HG03066 (cell line): ENCODE measurements around the gene TMEM59L.
"Not testable (repeated sequence)": the region's sequence is repeated elsewhere in the genome, so short reads cannot be mapped to it uniquely, and the experiment has no call there.

Experiments
- ATAC-seq: cut with Tn5 transposase; IDR thresholded peaks from one replicate; pipeline ENCODE4 v1.9.1; 2021; ENCODE audit warnings: low read depth; ENCODE audit not compliant: unreplicated experiment

TMEM59L gene

DNA sequence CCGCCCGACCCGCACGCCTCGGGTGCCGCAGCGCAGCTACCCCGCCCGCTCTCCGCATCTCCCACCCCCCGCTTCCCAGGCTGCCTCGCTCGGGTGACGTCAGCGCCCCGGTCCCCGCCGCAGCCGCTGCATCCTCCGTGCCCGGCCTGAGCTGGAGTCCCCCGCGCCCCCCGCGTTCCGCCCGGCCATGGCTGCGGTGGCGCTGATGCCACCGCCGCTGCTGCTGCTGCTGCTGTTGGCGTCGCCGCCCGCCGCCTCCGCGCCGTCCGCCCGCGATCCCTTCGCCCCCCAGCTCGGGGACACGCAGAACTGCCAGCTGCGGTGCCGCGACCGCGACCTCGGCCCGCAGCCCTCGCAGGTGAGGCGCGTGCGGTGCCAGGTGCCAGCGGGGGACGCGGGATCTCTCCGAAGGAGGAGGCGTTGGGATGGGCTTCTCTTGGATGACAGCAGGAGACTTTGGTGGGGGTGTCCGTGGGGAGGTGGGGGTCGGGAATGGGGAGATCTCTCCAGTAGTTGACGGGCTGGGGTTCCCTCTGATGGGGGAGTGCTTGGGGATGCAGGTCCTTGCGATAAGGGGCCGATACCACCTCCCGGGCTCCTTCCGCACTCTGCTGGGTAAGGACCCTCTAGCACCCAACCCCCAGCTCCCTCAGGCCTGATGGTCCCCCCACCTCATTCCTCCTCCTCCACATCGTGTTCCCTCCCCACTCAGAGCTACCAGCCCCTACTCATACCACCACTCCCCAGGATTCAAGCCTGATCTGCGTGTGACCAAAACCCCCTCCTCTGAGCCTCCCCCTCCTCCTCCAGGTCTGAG lies at the start of gene TMEM59L:
Gene TMEM59L (plus strand): TSS at position 99 of the 817 bp plus-strand sequence. CDS start 89 bp downstream, at position 188.
- no peak for ATAC-seq

DNA sequence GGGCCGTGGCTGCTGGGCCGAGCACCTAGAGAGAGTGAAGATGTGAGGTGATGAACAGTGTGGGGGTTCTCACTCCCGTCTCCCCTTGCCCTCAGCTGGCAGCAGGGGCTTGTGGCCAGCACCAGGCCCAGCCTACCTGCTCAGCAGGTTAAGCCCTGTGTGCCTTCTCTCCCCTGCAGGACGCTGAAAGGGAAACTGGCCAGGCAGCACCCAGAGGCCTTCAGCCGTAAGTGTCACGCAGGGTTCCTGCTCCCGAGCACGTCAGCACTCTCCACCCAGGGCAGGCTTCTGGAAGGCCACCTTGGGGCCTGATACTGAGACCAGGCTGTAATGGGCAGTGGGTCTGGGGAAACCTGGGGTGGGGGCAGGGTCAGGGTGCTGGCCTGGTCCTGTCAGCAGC lies 45.7 kb upstream of the TMEM59L start:
- no peak for ATAC-seq

DNA sequence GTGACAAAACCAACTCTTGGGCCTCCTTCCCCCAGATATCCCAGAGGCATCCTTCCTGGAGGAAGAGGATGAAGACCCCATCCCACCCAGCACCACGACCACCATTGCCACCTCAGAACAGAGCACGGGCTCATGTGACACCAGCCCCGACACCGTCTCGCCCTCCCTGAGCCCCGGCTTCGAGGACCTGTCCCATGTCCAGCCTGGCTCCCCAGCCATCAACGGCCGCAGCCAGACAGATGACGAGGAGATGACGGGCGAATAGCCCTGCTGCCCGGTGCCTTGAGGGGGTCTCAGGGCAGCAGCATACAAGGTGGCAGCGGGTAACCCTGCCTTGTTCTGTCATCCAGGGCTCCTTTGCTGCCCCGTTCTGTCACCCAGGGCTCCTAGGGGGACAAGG lies 44.3 kb upstream of the TMEM59L start:
- ATAC-seq: no peak

DNA sequence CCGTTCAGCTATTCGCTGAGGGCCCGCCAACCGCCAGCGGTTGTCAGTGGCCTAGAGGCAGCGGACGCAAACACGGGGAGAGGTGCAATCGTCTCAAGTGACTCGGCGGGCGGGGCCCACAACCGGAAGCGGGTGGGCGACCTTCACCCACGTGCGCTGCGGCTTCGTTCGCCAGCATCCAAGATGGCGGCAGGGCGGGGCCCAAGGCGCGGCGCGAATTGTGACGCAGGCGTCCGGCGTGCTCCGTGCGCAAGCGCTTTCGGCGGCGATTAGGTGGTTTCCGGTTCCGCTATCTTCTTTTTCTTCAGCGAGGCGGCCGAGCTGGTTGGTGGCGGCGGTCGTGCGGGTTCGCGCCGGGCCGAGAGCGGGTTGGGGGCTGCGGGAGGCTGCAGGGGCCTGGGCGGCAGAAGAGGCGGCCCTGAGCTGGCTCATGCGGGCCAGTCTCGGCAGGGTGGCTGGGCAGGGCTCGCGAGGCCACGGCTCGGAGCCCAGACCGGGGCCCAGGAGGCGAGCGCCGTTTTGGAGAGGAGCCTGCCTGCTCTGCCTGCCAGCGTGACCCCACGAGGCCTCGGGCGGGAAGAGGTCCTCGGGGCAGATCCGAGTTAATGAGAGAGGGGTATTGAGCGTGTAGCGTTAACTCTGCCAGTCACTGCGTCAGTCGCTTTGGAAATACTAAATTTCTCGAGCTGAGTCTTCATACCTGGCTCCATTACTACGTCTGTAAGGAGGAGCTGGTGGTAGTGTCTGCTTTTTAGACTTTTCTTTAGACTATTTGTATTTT lies 40.9 kb upstream of the TMEM59L start, which contains the start of gene UBA52:
Gene UBA52 (plus strand): TSS at position 294 of the 781 bp plus-strand sequence. CDS start 1,444 bp downstream, outside the sequence.
- peak; percentile 86 for ATAC-seq

DNA sequence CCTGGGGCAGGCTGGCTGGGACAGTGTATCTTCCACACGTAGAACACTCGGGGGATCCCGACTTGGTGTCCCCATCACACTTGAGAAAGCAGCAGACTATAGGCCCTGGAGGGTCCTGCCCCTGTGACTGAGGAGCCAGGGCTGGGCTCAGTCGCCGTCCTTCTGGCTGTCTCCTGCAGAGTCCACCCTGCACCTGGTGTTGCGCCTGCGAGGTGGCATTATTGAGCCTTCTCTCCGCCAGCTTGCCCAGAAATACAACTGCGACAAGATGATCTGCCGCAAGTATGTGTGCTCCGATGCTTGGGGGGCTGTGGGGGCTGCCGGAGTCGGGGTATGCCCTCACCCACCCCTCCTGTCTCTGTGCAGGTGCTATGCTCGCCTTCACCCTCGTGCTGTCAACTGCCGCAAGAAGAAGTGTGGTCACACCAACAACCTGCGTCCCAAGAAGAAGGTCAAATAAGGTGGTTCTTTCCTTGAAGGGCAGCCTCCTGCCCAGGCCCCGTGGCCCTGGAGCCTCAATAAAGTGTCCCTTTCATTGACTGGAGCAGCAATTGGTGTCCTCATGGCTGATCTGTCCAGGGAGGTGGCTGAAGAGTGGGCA lies 37.9 kb upstream of the TMEM59L start:
- no peak for ATAC-seq

DNA sequence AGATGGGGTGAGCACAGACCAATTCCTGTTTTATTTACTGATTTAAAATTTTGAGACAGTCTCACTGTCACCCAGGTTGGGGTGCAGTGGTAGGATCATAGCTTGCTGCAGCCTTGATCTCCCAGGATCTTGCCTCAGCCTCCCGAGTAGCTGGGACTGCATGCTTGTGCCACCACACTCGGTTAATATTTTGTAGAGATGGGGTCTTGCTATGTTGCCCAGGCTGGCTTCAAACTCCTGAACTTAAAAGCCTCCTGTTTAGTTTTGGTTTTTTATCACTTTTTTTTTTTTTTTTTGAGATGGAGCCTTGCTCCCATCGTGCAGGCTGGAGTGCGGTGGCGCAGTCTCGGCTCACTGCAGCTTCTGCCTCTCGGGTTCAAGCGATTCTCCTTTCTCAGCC lies 36.3 kb upstream of the TMEM59L start:
- ATAC-seq: no peak

DNA sequence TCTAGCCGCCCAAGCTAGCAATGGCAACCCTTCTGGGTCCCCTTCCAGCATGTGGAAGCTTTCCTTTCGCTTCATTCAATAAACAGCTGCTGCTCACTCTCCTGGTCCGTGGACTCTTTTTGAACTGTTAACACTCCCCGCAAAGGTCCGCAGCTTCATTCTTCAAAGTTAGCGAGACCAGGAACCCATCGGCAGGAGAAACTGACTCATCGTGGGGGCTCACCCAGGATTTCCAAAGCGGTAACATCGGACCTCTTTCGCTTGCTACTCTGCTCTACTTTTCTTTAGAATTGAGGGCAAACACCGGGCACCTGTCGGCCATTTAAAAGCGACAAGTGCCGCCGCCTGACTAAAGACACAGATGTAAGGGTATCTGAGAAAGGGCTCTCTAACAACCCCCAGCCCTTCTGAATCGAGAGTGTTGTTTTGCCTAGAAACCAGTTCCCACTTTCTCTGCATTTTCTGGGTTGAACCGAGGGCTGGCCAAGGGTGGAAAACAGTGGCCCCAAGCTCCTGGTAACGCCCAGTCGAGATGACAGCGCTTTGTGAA lies 35.2 kb upstream of the TMEM59L start:
- ATAC-seq: no peak

DNA sequence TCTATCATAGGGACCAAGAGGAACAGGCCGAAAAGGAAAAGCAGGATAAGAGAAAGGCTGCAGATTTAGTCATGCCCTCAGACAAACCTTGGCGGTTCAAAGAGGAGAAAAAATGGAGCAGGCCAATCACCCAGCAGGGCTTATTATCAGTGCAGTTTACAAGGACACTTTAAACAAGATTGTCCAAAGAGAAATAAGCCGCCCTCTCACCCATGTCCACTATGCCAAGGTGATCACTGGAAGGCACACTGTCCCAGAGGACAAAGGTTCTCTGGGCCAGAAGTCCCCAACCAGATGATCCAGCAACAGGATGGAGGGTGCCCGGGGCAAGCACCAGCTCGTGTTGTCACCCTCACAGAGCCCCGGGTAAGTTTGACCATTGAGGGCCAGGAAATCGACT lies 32.4 kb upstream of the TMEM59L start:
- ATAC-seq: no peak

DNA sequence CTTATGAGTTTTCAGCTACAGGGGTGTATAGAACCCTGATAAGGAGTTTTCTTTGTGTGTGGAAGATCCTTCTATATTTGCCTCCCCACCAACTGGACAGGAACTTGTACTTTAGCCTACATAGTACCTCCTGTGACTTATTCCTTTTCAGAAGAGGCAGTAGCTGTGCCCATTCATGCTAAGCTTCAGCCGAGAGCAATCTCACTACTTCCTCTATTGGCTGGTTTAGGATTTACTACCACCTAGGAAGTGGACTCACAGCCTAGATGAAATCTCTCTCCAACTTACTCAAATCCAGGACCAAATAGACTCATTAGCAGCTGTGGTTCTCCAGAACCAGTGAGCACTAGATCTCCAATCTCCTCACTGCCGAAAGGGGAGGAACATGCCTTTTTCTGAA lies 26.4 kb upstream of the TMEM59L start:
- no peak for ATAC-seq

DNA sequence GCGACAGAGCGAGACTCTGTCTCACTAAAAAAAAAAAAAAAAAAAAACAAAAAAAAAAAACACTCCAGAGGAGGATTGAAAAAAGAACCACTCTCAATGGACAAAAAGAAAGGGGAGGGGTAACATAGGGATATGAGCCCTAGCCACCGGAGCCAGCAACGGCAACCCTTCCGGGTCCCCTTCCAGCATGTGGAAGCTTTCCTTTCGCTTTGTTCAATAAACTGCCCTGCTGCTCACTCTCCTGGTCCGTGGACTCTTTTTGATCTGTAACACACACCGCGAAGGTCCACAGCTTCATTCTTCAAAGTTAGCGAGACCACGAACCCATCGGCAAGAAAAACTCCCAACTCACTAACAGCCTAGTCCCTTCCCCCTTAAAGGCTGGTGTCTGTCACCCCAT lies 25.1 kb upstream of the TMEM59L start:
- no peak for ATAC-seq

DNA sequence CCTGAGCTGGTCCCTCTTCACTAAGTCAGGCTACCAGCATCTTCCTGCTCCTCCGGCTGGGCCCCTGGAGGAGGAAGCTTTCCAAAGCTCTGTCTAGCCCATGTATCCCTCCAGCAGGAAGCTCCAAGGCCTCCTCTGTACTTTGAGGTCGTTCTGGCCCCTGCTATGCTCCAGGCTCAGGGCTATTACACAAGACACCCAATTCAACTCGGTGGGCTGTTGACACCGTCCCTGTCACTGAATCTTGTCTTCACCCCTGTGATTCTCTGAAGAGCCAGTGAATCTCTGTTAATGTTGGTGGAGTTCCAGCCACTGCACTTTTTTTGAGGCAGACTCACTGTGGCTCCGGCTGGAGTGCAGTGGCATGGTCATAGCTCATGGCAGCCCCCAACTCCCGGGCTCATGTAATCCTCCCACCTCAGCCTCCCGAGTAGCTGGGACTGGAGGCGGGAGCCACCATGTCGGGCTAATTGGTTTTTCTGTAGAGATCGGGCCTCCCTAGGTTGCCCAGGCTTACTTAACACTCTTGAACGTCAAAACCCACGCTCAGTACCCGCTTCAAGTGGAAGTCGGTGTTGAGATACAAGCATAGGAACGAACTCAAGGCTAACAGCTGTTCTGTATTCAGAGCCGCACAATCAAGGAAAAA lies 24.6 kb upstream of the TMEM59L start:
- no peak for ATAC-seq

DNA sequence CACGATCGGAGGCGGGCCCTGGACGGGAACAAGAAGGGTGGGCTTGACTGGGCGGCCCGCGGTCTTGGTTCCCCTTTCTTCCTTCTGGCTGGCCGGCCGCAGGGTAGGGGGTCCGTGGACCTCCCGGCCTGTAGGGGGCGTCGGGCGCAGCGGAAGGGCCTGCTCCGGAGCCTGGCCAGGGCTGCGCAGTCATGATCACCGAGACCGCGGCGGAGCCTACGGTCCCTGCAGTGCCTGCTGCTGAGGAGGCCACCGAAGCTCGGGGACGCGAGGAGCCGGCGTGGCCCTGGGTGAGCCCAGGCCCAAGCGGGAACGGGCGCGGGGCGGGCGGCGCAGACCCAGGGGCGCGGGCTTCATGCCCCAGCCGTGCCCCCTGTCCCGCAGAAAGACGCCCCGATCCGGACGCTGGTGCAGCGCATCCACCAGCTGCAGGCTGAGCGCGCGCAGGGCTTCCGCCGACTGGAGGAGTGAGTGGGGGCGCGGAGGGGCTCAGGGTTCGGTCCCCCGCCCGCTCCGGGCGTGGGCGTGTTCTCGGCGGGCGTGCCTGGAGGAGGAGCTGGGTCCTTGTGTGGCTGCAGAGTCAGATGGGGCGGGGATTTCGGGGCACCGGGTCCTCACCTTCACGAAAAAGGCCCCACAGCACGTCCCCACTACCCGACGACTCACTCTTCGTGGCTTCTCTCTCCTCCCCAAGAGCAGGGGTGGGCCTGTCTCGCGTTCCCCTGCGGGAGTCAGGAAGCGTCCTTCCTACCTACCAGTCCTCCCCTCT lies 23.9 kb upstream of the TMEM59L start, which contains the start of gene REX1BD:
Gene REX1BD (plus strand): TSS at position 188 of the 769 bp plus-strand sequence. CDS start 4 bp downstream, at position 192.
- peak; percentile 67 for ATAC-seq

DNA sequence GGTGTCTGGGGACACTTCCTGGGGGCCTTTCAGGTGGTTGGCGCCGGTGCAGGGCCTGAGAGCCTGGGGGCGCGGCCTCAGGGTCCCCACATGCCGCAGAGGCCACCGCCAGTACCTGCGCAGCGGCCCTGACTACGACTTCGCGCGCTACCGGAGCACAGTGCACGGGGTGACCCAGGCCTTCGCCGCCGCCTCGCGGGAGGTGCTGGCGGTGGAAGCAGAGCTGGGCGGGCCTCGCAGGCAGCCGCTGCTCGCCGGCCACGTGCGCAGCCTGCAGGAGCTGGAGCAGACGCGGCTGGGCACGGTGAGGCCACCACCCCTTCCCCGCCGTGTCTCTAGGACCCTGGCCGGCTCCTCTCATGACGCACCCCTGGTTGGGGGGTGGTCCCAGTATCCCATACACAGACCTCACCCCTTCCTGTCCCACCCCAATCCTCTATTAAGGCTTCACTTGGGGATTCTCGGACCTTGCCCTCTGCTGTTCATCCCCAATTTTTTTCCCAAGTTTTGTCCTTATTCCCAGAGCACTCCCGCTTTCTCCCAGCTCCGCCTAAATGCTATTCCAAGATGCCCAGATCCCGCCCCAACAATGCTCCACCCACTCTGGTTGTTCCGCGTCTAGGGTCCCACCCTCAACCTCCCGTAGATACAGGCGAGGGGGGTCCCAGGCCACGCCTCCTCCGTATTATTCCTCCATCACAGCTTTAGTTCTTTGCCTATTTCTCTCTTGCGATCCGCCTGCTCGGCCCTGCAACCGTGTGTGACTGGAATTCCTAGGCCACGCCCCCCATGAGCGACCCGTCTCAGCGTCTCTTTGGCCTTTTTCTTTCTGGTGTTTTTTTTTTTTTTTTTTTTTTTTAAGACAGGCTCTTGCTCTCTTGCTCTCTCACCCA lies 23.0 kb upstream of the TMEM59L start:
- ATAC-seq: peak; percentile 19

DNA sequence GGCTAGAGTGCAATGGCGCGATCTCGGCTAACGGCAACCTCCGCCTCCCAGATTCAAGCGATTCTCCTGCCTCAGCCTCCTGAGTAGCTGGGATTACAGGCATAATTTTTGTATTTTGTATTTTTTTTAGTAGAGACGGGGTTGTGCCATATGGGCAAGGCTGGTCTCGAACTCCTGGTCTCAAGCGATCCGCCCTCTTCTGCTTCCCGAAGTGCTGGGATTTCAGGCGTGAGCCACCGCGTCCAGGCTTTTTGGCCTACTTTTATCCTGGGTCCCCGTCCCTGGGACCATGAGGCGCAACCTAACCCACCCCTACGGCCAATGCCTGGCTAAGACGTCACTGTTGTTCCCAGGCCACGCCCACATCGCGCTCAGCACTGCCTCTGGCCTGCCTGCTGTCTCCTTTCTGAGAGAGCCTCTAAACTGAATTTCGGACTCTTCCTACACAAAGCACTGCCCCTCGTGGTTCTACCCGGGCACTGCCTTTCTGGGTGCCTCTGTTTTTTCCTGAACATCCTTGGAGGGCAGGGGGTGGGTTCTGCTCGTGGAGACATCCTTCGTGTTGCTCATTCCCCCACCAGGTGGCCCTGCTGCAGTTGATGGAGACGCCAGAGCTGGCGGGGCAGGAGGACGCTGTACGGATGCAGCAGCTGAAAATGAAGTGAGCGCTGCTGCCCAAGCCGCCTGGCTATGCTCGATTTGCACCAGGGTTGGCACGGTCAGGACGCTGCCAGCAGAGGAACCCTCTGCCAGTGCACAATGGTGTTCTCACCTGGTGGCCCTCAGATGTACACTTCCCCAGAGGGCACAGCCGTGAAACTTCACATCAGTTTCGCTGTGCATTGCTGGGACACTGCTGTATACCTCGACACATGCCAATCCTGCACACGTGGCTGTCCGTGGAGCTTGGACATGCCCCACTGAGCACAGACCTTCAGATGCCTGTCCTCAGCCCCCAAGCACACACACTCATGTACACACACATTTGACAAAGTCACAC lies 22.1 kb upstream of the TMEM59L start:
- no peak for ATAC-seq

DNA sequence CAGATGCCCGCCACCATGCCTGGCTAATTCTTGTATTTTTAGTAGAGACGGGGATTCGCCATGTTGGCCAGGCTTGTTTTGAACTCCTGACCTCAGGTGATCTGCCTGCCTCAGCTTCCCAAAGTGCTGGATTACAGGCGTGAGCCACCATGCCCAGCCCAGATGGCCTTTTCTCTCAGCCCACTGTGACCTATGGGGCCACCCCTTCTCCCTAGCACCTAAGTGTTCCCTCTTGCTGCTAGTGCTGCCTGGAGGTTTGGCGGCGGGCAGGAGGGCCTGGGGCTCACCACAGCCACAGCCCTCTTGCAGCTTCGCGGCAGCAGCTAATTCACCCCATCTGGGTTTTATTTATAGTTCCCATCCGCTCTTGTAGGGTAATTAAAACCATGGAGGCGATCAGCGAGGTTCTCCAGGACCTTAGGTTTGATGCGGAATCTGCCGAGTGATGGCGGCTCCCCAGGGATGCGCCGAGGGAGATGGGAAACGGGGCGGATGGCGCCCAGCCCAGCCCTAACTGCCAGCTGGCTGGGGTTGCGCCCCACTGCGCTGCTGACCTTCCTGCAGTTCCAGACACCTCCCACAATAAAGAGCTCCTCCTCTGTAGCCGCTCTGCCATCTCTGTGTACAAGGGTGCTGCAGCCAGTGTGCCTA lies 20.8 kb upstream of the TMEM59L start:
- no peak for ATAC-seq

DNA sequence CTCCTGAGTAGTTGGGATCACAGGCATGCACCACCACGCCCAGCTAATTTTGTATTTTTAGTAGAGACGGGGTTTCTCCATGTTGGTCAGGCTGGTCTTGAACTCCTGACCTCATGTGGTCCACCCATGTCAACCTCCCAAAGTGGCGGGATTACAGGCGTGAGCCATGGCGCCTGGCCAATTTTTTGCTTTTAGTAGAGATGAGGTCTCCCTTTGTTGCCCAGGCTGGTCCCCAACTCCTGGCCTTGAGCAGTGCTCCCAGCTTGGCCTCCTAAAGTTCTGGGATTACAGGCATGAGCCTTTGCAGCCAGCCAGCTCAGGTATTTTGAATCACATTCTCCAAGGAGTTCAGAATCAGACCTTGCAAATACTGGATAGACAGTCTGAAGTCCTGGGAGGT lies 19.9 kb upstream of the TMEM59L start:
- ATAC-seq: not testable (repeated sequence)
